Breast epithelium (tissue), 3 donors: ENCODE results near the gene LRRC4C.

ENCODE experiments used
- CTCF ChIP-seq, 3 donors: fragments of 450-650 bp; IDR thresholded peaks; one replicate each; pipeline ENCODE4 v1.5.1; 2016 to 2017; ENCODE audit warnings: antibody characterized with exemption in 3 of 3, mild to moderate bottlenecking in 3 of 3, moderate library complexity in 3 of 3
- POLR2AphosphoS5 ChIP-seq, 3 donors: sonication (generic); formaldehyde crosslinking; IDR thresholded peaks; one replicate each; pipeline ENCODE4 v1.6.1; 2017; ENCODE audit warnings: antibody characterized with exemption in 3 of 3

DNA sequence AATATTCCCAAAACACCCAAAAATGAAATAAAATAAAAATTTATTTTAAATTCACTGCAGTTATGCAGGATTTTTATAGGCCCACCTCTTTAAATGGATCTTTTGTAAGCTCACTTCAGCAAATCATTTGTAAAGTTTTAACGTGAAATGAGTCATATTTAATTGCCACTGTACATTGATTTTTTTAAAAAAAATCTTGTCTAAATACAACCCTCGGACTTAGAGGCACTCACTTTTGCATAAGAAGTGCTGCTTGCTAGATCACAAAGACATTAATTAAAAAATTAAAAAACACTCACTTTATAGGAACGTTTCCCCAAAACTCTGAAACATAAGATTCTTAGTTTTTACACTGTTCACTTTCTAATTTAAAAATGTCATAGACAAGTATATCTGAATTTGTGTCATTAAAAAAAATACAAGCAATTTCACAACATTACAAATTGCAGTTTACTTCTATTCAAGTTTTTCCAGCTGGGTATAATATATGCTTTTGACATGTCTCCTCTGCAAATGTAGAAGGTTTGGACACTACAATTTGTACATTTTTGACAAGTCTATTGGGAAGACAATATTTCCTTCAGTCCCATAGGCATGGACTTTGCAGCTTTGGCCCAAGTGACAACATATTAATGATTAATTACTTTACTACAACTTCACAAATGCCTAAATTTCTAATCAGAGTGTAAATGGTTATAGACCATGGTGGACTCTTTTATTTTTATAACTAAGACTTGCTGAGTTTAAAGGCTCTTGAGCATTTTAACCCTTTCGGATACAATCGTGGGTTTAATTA is 1088.4 kb downstream of the LRRC4C start:
- TF ChIP-seq POLR2AphosphoS5 (IDR thresholded peaks at IDR 0.05) (no peak), CTCF (IDR thresholded peaks at IDR 0.05) (no peak)
